PC-9 (cell line): ENCODE data around the gene RAD50. TPM values are rescaled to one million over a fixed set of nuclear protein-coding genes. Genes with fewer than 3 reads are reported as not detected.

ENCODE experiments used
- BruUV-seq: library from RNA; stranded (reverse); fragments of 400-500 nt; replicated peaks from 2 replicates; lab custom pipeline; 2021; lab: Mats Ljungman, UMichigan
- CTCF ChIA-PET: fragments of 300-600 bp; sonication (Branson Sonifier 250); formaldehyde crosslinking; loops from one replicate; lab custom pipeline; 2022; ENCODE audit warnings: antibody characterized with exemption; lab: Charles Lee
- POLR2A ChIA-PET: fragments of 300-600 bp; sonication (Branson Sonifier 250); formaldehyde crosslinking; loops from one replicate; lab custom pipeline; 2022; ENCODE audit warnings: antibody characterized with exemption; ENCODE audit not compliant: unreplicated experiment; lab: Charles Lee
- DNase-seq, 2 experiments: peaks; one replicate each; pipeline versions ENCODE4 v3.0.0 to v3.0.0-alpha.2; 2015 to 2022; ENCODE audit warnings: mixed read lengths in 1 of 2
- H2AFZ ChIP-seq: fragments of 200-600 bp; sonication (generic); 2 replicates; pipeline ENCODE4 v1.8.1; 2017; ENCODE audit warnings: antibody characterized with exemption
- H3F3A ChIP-seq: fragments of 200-600 bp; sonication (generic); 2 replicates; pipeline ENCODE4 v1.8.1; 2017; ENCODE audit warnings: antibody characterized with exemption, mild to moderate bottlenecking, low read depth; ENCODE audit not compliant: insufficient read depth
- H3K27ac ChIP-seq: fragments of 200-600 bp; sonication (generic); 2 replicates; pipeline ENCODE4 v1.6.1; 2016; ENCODE audit warnings: mixed run types
- H3K27me3 ChIP-seq: fragments of 200-600 bp; sonication (generic); 2 replicates; pipeline ENCODE4 v1.6.1; 2016; ENCODE audit warnings: low read depth, mixed run types; ENCODE audit not compliant: insufficient read depth
- H3K36me3 ChIP-seq: fragments of 200-600 bp; sonication (generic); 2 replicates; pipeline ENCODE4 v1.6.1; 2016; ENCODE audit warnings: low read depth, mixed run types
- H3K4me1 ChIP-seq: fragments of 200-600 bp; sonication (generic); replicated peaks from 2 replicates; pipeline ENCODE4 v1.6.1; 2016; ENCODE audit warnings: mixed run types; ENCODE audit not compliant: insufficient read depth
- H3K4me2 ChIP-seq: fragments of 200-600 bp; sonication (generic); 2 replicates; pipeline ENCODE4 v1.6.1; 2017; ENCODE audit warnings: mixed run types
- H3K4me3 ChIP-seq: fragments of 200-600 bp; sonication (generic); 2 replicates; pipeline ENCODE4 v1.6.1; 2016; ENCODE audit warnings: mixed run types
- H3K79me2 ChIP-seq: fragments of 200-600 bp; sonication (generic); 2 replicates; pipeline ENCODE4 v1.6.1; 2017; ENCODE audit warnings: low read depth, mixed run types
- H3K9me2 ChIP-seq: fragments of 200-600 bp; sonication (generic); 2 replicates; pipeline ENCODE4 v1.8.1; 2017; ENCODE audit warnings: mild to moderate bottlenecking; ENCODE audit not compliant: insufficient read depth
- H3K9me3 ChIP-seq: fragments of 200-600 bp; sonication (generic); 2 replicates; pipeline ENCODE4 v1.8.1; 2016; ENCODE audit warnings: low read depth; ENCODE audit not compliant: insufficient read depth
- H4K20me1 ChIP-seq: fragments of 200-600 bp; sonication (generic); 2 replicates; pipeline ENCODE4 v1.8.1; 2017; ENCODE audit not compliant: insufficient read depth
- CTCF ChIP-seq: fragments of 200-600 bp; sonication (generic); conservative IDR thresholded peaks from 2 replicates; pipeline ENCODE4 v1.6.1; 2017; ENCODE audit warnings: mixed run types, antibody characterized with exemption, mild to moderate bottlenecking, moderate library complexity
- EZH2 ChIP-seq: fragments of 200-600 bp; sonication (generic); IDR thresholded peaks from 2 replicates; pipeline ENCODE4 v1.8.0; 2017; ENCODE audit warnings: antibody characterized with exemption, low read depth
- intact Hi-C: fragments of 100-400 bp; cut with micrococcal nuclease; formaldehyde crosslinking; loops from one replicate; pipeline ENCODE4 v1.10.0; 2022; ENCODE audit not compliant: unreplicated experiment
- total RNA-seq: library from RNA; stranded (reverse); gene quantifications from 2 replicates; pipeline ENCODE4 v1.2.3, GENCODE V29; 2021

The RAD50 gene
- total RNA-seq, 1 experiment from 2014 or later: 42.2 TPM

- CTCF ChIA-PET: no interaction called here
- H3K9me2 ChIP-seq: no peaks in the 10 kb centered on the region
- peaks cover 9% of the 10 kb centered on the region for H3K36me3 ChIP-seq
- H3K4me3 ChIP-seq: no peak overlapping the region
- no peak for DNase-seq
- no peaks in the 10 kb centered on the region for H3K27me3 ChIP-seq
- no peak overlapping the region for H3K4me2 ChIP-seq
- H3K4me1 ChIP-seq: no peaks in the 10 kb centered on the region
- no TSS peak for BruUV-seq
- no peaks in the 10 kb centered on the region for H3K9me3 ChIP-seq
- intact Hi-C loops: no loop called here
- no peaks in the 10 kb centered on the region for H3K79me2 ChIP-seq
- no peak overlapping the region for H2AFZ ChIP-seq
- no peak for TF ChIP-seq EZH2
- TF ChIP-seq CTCF: no peak
- H4K20me1 ChIP-seq: no peaks in the 10 kb centered on the region
- POLR2A ChIA-PET: interaction anchor here (0.6 kb wide), 1 partner anchor 77 kb away, joined by 6 read pairs; no protein-coding TSS in a partner anchor
- H3F3A ChIP-seq: peaks cover 7% of the 10 kb centered on the region; the same call in 1 of the 2 replicates
- H3K27ac ChIP-seq: no peak overlapping the region
Measured at GRCh38 chr5:132640613-132641012, 83.8 kb downstream of the RAD50 start.

DNA sequence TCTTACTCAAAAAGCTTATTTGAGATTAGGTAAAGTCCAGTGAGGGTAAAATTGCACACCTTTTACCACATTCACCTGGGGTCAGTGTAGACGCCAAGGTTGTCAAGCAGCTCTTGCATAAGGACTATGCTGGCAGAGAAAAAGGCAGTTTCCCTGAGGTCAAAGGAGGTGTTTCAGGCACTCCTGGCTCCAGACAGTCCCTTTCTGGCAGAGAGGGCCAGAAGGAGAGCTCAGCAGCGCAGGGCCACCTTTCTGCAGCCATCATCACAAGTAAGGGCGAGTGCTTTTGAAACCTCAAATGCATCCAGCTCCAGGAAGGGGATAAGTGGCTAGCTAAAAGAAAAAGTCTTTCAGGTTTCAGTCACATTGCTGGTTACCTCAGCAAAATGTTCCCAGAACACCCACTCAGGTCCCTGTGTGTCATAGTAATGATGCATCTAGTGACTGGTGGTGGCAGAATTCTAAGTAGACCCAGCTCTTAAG is 84.5 kb downstream of the RAD50 start:
- intact Hi-C loops: no loop called here
- H2AFZ ChIP-seq: no peak overlapping the region
- ChIA-PET POLR2A (no interaction called here), CTCF (no interaction called here)
- H3K9me2 ChIP-seq: no peaks in the 10 kb centered on the region
- TF ChIP-seq CTCF: no peak
- no peak for TF ChIP-seq EZH2
- H3F3A ChIP-seq: peaks cover 7% of the 10 kb centered on the region; the same call in 1 of the 2 replicates
- peaks cover 9% of the 10 kb centered on the region for H3K36me3 ChIP-seq
- no peaks in the 10 kb centered on the region for H4K20me1 ChIP-seq
- no peak for DNase-seq
- no peaks in the 10 kb centered on the region for H3K27me3 ChIP-seq
- no peak overlapping the region for H3K27ac ChIP-seq
- no peak overlapping the region for H3K4me3 ChIP-seq
- no peaks in the 10 kb centered on the region for H3K4me1 ChIP-seq
- H3K9me3 ChIP-seq: no peaks in the 10 kb centered on the region
- no TSS peak for BruUV-seq
- H3K79me2 ChIP-seq: no peaks in the 10 kb centered on the region
- no peak overlapping the region for H3K4me2 ChIP-seq

DNA sequence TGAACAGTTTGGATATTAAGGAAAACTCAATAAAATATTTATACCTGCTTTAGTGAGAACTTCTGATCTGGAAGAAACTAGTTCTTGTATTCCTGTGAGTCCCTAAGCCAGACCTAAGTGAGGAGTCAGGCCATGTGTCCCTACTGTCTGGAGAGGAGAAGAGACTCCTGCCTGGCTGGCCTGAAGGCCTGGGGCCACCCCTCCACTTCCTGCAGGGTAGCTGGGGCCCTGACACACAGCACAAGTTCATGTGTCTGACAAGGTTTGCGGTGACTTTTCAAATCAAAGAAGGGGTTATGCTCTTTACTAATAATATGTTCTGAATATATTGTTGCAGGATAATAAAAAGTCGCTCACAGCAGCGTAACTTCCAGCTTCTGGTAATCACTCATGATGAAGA is 85.1 kb downstream of the RAD50 start:
- Histone ChIP-seq H2AFZ (no peak overlapping the region), H3K79me2 (no peaks in the 10 kb centered on the region), H3F3A (peaks cover 7% of the 10 kb centered on the region; the same call in 1 of the 2 replicates), H3K4me2 (no peak overlapping the region), H3K27me3 (no peaks in the 10 kb centered on the region), H3K36me3 (peaks cover 9% of the 10 kb centered on the region), H3K4me1 (no peaks in the 10 kb centered on the region), H3K9me3 (no peaks in the 10 kb centered on the region), H4K20me1 (no peaks in the 10 kb centered on the region), H3K27ac (no peak overlapping the region), H3K9me2 (no peaks in the 10 kb centered on the region), H3K4me3 (no peak overlapping the region)
- no peak for TF ChIP-seq CTCF
- TF ChIP-seq EZH2: no peak
- no TSS peak for BruUV-seq
- ChIA-PET POLR2A (no interaction called here), CTCF (no interaction called here)
- DNase-seq: no peak
- intact Hi-C loops: no loop called here
